ENCODE data around the gene PLEKHM2. TPM values are rescaled to one million over a fixed set of nuclear protein-coding genes. Genes with fewer than 3 reads are reported as not detected.

PLEKHM2 gene
- total and polyA plus RNA-seq, 2 of the 4 experiments (the other 2 are of a cell fraction) = 24.7 to 48.0 TPM

DNA sequence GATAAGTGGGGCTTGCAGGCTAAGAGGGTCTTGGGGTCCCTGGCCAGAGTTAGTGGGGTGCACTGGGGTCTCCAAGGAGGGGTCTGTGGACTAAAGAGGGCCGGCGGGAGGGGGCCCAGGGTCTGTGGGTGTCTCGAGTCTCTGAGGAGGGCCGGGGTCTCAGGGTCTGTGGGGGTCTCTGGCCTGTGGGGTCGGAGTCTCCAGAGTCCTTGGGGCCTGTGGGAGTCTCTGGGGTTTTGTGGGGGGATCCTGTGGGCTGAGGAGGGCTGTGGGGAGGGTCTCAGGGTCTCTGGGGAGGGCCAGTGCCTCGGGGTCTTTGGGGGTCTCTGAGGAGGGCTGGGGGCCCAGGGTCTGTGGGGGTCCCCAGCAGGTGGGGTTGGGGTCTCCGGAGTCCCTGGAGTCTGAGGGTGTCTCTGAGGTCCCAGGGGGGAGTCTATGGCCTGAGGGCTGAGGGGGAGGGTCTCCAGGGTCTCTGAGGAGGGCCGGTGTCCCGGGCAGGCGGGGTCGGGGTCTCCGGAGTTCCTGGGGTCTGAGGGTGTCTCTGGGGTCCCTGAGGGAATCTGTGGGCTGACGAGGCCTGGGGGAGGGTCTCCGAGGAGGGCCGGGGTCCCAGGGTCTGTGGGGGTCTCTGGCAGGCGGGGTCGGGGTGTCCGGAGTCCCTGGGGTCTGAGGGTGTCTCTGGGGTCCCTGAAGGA, 628 bp upstream of the PLEKHM2 start (continued):
- TF ChIP-seq, protein P1, sequence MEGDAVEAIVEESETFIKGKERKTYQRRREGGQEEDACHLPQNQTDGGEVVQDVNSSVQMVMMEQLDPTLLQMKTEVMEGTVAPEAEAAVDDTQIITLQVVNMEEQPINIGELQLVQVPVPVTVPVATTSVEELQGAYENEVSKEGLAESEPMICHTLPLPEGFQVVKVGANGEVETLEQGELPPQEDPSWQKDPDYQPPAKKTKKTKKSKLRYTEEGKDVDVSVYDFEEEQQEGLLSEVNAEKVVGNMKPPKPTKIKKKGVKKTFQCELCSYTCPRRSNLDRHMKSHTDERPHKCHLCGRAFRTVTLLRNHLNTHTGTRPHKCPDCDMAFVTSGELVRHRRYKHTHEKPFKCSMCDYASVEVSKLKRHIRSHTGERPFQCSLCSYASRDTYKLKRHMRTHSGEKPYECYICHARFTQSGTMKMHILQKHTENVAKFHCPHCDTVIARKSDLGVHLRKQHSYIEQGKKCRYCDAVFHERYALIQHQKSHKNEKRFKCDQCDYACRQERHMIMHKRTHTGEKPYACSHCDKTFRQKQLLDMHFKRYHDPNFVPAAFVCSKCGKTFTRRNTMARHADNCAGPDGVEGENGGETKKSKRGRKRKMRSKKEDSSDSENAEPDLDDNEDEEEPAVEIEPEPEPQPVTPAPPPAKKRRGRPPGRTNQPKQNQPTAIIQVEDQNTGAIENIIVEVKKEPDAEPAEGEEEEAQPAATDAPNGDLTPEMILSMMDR (conservative IDR thresholded peaks at IDR 0.05; ENCODE audit: low read depth, low read length) = no peak

All from IMR-90 (cell line).